Skin epidermis (tissue), 12 donors: ENCODE results near the gene GSTA2.
"Not testable (repeated sequence)": the region's sequence is repeated elsewhere in the genome, so short reads cannot be mapped to it uniquely, and the experiment has no call there.

Source experiments
- H3K27ac ChIP-seq, 21 experiments: fragments of 200-600 bp; sonication (generic) in 11 of 21; one replicate each; pipeline ENCODE4 v1.5.0; 2020; ENCODE audit warnings: mild to moderate bottlenecking in 3 of 21, inconsistent platforms in 2 of 21, moderate library complexity in 2 of 21
- H3K4me3 ChIP-seq, 7 experiments: fragments of 200-600 bp; sonication (generic) in 2 of 7; one replicate each; pipeline ENCODE4 v1.5.0; 2020; ENCODE audit warnings: inconsistent platforms in 2 of 7, mild to moderate bottlenecking in 2 of 7, moderate library complexity in 1 of 7

Gene GSTA2

DNA sequence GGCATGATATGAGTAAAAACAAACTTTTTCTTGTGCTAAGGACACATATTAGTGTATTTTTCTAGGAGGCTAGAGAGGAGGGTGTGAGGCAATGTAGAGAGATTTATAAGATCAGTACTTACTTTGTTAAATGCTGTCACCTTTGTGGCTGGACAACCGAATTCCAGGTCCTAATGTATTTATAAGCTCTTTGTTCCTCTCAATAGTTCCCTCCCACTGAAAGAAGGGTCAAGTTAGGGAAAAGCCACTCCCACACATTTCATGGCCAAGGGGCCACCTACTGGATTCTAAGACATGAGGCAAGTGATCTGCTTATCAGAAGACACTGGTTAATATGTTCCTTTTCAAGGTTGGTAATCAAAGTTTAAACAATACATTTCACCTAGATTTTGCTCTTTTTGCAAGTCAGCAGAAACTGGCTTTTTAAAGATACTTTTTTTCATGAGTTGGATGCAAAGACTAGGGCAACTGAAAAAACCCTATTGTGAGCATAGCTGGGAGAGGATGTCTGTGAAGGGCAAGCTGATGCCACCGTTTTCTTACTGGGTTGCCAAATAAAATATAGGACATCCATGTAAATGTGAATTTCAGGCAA is at the start of gene GSTA2:
TSS of gene GSTA2 (minus strand) at position 154 of the 595 bp plus-strand sequence. CDS start 5,528 bp downstream, outside the sequence.
- not testable (repeated sequence) for H3K27ac ChIP-seq

DNA sequence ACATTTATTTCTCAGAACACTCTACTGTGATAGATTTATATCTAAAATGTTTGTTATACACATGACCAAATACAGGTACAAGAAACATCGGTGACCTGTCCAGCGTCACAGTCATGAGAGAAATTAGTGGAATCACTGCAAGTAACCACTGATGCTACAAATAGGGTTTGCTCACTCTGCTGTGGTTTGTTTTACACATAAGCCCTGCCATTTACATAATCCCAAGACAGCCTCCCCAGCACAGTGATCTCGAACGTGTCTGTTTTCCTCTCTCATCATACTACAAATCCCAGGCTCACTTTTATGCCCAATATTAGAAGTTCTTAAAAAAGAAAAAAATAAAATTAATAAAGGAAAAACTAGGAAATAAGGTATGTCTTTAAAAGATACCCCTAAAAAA is 46.5 kb upstream of the GSTA2 start:
- H3K27ac ChIP-seq, H3K4me3 ChIP-seq: not testable (repeated sequence)

More for the DNA sequence above, at the start of gene GSTA2:
- H3K4me3 ChIP-seq: not testable (repeated sequence)

DNA sequence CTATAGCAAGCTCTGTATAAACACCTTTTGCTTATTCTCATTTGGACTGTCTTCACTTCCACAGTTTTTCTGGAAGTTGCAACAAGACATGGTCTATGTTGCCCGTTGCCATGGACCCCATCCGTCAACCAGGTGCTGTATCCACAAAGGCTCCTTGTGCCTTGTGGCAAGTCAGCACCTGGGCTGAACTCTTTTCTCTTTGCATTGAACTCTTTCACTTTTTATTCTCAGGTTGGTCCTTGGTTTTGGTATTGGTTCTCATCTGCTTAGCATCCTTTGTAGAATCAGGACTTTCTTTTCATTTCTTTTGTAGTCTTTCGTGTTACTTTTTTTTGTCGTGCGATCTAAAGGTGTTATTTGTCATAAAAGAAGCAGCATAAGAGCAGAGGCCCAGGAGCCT is 45.4 kb upstream of the GSTA2 start:
- Histone ChIP-seq H3K4me3 (no peak overlapping the region), H3K27ac (no peak overlapping the region)

DNA sequence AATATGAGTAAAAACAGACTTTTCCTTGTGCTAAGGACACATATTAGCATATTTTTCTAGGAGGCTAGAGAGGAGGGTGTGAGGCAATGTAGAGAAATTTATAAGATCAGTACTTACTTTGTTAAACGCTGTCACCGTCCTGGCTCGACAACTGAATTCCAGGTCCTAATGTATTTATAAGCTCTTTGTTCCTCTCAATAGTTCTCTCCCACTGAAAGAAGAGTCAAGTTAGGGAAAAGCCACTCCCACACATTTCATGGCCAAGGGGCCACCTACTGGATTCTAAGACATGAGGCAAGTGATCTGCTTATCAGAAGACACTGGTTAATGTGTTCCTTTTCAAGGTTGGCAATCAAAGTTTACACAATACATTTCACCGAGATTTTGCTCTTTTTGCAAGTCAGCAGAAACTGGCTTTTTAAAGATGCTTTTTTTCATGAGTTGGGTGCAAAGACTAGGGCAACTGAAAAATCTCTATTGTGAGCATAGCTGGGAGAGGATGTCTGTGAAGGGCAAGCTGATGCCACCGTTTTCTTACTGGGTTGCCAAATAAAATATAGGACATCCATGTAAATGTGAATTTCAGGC is 40.5 kb upstream of the GSTA2 start, which contains the start of gene GSTA1:
TSS of gene GSTA1 (minus strand) at position 149 of the 588 bp plus-strand sequence. CDS start 4,549 bp downstream, outside the sequence.
- not testable (repeated sequence) for H3K4me3 ChIP-seq, H3K27ac ChIP-seq

DNA sequence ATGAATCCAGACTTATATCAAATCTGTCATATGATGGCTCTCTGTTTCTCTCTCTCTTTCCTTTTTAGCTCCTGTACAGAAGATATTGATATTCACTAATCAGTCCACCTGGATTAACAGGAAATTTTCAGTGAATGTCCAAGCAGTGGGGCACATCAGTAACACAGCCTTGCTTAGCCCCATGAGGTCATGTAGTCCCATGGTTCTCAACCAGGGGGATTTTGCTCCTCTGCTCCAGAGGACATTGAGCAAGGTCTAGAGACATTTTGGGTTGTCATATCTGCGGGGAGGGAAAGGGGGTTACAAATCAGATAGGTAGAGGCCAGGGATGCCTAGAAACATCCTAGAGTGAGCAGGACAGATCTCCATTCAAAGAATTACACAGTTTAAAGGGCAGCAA is 39.5 kb upstream of the GSTA2 start:
- Histone ChIP-seq H3K4me3 (no peak overlapping the region), H3K27ac (no peak overlapping the region)

DNA sequence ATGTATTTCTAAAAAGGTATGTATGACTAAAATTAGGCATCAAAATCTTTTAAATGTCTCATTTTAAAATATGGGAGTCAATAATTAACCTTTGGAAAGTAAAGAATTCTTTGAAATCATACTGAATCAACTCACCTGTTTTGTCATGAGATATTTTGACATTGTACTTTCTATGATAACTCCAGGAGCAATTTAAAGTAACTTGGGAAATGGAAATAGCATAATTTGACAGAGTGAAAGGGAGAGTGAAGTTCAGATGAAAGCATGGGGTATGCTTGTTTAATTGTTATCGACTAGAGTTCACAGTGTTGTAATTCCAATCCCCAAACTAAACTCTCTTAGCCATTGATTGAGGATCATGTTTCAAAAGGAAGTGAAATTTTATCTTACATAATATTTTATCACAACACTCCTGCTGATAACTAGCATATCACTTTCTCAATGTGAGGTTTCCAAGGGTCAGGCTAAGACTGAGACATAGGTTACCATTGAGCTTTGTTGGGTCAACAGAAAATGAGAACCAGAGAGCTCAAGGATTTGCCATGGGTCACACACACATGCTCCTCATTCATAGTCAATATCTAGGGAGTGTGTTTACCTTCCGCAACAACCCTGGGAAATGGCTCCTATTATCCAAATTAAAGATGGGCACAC is 38.0 kb upstream of the GSTA2 start:
- Histone ChIP-seq H3K27ac (no peak overlapping the region), H3K4me3 (no peak overlapping the region)

DNA sequence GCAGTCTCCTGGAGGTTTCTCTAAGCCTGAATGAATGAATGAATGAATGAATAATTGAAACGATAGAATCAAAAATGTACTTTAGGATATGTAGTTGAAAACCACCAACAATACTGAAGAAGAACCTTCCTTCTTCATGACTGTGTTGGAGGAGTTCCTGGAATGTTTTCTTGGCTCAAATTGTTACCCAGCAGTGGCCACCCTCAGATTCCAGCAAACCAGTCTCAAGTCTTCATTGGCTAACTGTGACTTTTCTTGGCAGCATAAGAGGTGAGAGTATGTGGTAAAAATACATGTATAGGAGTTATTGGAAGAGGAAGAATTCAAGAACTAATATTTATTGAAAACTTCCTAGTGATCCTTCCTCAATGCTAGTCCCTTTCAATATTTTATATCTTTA is 36.0 kb upstream of the GSTA2 start:
- H3K4me3 ChIP-seq, H3K27ac ChIP-seq: not testable (repeated sequence)

DNA sequence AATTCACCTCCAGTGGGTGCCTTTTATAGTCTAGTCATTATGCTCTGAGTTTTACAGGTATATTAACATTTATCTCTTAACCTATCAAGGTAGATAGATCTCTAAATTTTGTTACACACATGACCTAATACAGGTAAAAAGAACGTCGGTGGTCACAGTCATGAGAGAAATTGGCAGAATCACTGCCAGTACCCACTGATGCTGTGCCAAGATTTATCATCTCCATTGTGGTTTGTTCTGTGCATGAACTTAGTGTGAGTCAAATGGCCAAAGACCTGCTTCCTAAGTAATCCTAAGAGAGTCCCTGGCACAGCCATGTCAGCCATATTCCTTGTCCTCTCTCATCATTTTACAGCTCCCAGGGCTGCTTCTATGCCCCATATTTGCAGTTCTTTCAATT is 31.1 kb upstream of the GSTA2 start:
- not testable (repeated sequence) for H3K4me3 ChIP-seq, H3K27ac ChIP-seq

DNA sequence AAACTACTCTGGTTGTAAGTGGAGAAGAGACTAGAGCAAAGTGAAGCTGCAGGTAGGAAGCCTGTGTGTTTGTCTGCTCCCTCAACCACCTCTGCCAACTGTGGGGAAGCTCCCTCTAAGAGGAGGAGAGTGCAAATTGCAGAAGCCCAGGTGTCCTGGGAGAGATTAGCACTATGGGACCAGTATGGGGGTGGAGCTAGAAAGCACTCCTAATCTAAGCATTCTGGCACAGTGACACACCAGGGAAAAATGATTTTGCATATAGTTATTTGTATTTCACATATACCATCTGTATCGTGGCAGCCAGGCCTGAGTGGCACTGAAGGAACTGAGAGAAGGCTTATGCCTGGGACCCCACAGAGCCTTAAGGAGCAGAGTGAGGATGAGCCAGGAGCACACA is 27.6 kb upstream of the GSTA2 start:
- H3K4me3 ChIP-seq: no peak overlapping the region
- H3K27ac ChIP-seq: no peak overlapping the region

DNA sequence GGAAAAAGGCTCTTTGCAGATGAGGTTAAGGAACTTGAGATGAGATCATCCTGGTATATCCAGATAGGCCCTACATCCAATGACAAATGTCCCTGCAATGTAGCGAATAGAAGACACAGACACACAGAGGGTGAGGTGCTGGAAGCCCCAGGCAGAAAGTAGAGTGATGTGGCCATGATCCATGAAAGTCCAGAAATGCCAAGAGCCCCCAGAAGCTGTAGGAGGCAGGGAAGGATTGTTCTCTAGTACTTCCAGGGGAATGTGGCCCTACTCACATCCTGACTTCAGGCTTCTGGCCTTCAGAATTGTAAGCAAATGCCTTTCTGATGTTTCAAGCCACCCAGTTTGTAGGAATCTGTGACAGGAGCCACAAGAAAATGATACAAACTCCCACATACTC is 26.4 kb upstream of the GSTA2 start:
- not testable (repeated sequence) for H3K27ac ChIP-seq, H3K4me3 ChIP-seq

DNA sequence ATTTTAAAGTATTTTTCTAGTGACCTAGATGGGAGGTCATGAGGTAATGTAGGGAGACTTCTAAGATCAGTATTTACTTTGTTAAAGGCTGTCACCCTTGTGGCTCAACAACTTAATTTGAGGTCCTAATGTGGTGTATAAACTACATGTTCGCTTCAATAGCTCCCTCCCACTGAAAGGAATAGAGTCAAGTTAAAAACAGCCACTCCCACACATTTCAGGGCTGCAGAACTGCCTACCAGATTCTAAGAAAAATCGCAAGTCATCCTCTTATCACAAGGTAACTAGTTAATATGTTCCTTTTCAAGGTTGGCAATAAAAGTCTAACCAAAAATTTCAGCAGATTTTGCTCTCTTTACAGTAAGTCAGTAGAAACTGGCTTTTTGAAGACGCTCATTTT is 25.2 kb upstream of the GSTA2 start:
- H3K4me3 ChIP-seq: no peak overlapping the region
- no peak overlapping the region for H3K27ac ChIP-seq

DNA sequence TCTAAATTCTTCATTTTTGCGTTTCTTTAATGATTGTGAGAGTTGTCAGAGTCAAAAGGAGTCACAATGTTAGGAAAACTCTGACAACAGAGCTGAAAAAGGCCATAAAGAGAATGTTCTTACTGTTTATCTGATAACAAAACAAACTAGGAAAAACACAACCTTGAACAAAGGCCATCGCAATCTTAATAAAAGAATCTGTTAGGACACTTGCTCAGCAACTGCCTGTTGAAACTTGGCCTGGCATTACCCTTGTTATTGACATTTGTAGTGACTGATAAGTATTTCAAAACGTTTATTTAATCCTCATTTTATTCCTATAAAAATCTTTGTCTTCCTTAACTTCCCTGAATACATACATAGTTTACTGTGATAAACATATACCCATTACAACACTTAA is 24.6 kb upstream of the GSTA2 start:
- no peak overlapping the region for H3K27ac ChIP-seq
- no peak overlapping the region for H3K4me3 ChIP-seq

DNA sequence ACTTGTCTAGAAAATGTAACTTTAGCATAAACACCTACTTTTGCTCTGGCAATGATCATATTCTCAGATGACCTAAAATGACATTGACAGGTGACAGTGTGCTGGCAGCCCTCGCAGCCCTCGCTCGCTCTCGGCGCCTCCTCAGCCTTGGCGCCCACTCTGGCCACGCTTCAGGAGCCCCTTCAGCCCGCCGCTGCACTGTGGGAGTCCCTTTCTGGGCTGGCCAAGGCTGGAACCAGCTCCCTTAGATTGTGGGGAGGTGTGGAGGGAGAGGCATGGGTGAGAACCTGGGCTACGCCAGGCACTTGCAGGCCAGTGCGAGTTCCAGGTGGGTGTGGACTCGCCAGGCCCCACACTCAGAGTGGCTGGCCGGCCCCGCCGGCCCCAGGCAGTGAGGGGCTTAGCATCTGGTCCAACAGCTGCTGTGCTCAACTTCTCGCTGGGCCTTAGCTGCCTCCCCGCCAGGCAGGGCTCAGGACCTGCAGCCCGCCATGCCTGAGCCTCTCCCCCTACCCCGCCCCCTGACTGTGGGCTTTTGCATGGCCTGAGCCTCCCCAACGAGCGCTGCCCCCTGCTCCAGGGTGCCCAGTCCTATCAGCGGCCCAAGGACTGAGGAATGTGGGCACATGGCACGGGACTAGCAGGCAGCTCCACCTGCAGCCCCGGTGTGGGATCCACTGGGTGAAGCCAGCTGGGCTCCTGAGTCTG is 23.1 kb upstream of the GSTA2 start:
- H3K27ac ChIP-seq: no peak overlapping the region

DNA sequence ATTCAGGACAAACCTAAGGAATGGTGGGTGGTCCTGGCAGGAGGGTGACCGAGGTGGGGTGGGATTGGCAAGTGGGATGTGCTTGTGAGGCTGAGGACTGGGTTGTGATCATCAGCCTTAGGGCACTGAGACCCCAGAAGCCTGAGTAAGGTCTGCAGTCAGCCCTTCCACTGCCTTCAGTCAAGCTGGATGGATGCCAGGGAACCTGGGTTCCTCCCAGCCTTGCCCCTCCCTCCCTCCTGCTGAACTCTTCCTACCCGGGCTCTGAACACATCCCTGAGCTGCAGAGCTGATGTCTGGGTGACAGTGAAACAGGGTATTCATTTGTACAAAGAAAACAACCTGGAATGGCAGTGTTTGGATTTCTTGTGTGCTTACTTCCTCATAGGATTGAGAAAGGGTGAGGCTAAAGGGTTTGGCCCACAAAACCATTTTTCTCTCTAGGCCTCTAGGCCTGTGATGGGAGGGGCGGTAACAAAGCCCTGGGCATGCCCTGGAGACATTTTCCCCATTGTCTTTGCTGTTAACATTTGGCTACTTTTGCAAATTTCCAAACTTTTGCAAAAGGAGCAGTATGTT is 19.5 kb upstream of the GSTA2 start:
- H3K4me3 ChIP-seq, H3K27ac ChIP-seq: not testable (repeated sequence)

More for the DNA sequence above, 23.1 kb upstream of the GSTA2 start:
- no peak overlapping the region for H3K4me3 ChIP-seq

DNA sequence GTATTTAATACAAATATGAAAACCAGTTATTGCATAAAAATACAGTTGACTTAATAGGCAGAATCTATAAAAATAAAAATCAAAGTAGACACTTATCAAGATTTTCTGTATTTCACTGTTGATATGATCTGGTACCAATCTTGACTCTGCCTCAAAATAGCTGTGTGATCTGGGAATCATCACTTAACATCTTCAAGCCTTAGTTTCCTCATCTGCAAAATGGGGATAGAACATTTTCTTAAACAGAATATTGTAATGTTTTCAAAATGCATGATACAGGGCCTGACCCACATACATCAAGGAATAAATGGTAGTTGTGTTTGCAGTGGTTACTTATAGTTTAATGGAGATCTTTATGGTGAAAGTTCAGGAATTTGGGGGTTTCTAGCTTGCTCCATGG is 18.9 kb upstream of the GSTA2 start:
- H3K4me3 ChIP-seq: not testable (repeated sequence)

DNA sequence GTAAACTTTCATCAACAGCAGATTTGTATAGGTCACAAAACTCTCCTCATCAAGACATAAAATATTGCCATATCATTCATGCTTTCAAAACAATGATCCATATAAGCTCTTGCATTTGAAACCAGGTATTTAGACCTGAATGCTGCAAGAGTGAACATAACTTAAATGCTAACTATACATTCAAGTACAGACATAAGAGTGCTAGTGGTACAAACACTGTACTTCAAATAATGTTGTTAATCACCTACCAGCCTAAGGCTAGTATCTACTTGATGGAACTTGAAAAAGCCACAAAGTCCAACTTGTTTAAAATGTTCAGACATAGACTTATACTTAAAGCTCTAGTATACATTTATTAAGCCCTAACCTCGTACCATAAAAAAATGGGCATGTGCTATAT is 16.0 kb upstream of the GSTA2 start:
- H3K27ac ChIP-seq: no peak overlapping the region
- H3K4me3 ChIP-seq: no peak overlapping the region

More for the DNA sequence above, 18.9 kb upstream of the GSTA2 start:
- H3K27ac ChIP-seq: not testable (repeated sequence)

DNA sequence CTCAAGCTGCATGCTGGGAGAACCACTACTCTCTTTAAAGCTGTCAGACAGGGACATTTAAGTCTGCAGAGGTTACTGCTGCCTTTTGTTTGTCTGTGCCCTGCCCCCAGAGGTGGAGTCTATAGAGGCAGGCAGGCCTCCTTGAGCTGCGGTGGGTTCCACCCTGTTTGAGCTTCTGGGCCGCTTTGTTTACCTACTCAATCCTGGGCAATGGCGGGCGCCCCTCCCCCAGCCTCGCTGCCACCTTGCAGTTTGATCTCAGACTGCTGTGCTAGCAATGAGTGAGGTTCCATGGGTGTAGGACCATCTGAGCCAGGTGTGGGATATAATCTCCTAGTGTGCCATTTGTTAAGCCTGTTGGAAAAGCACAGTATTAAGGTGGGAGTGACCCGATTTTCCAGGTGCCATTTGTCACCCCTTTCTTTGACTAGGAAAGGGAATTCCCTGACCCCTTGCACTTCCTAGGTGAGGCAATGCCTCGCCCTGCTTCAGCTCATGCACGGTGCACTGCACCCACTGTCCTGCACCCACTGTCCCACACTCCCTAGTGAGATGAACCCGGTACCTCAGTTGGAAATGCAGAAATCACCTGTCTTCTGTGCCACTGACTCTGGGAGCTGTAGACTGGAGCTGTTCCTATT is 13.6 kb upstream of the GSTA2 start:
- H3K27ac ChIP-seq, H3K4me3 ChIP-seq: not testable (repeated sequence)

DNA sequence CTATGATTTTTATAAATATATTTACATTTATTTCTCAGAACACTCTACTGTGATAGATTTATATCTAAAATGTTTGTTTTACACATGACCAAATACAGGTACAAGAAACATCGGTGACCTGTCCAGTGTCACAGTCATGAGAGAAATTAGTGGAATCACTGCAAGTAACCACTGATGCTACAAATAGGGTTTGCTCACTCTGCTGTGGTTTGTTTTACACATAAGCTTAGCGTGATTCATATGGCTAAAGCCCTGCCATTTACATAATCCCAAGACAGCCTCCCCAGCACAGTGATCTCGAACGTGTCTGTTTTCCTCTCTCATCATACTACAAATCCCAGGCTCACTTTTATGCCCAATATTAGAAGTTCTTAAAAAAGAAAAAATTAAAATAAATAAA is 6.1 kb upstream of the GSTA2 start:
- H3K4me3 ChIP-seq, H3K27ac ChIP-seq: not testable (repeated sequence)

DNA sequence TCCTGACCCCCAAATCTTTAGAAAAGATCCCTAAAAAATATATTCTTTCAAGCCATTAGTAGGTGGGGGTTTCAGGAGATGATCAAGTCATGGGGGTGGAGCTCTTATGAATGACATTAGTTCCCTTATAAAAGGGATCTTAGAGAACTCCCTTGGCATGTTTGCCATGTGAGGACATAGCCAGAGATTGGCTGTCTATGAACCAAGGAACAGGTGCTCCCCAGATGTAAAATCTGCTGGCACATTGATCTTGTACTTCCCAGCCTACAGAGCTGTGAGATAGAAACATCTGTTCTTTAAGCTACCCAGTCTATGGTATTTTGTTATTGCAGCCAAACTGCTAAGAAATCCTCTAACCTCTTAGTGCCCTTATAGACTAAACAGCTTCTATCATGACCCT is 4.4 kb upstream of the GSTA2 start:
- H3K27ac ChIP-seq, H3K4me3 ChIP-seq: not testable (repeated sequence)
